GM21717 (cell line): Measurements from ENCODE around the gene HOMER1.

Experiments used
- ATAC-seq: cut with Tn5 transposase; IDR thresholded peaks from one replicate; pipeline ENCODE4 v1.9.1; 2021; ENCODE audit warnings: mild to moderate bottlenecking, moderate library complexity; ENCODE audit not compliant: unreplicated experiment

Gene HOMER1

GRCh38 chr5:79330071-79330470 lies 183.9 kb downstream of the HOMER1 start:
- no peak for ATAC-seq

- no peak for ATAC-seq
These were observed 184.5 kb downstream of the HOMER1 start for GRCh38 chr5:79329453-79329852.
